NCI-H748 treated with DMSO at 0.1 percent for 48 hours (cell line): ENCODE measurements around the gene SP100.
"Not testable (repeated sequence)": the region's sequence is repeated elsewhere in the genome, so short reads cannot be mapped to it uniquely, and the experiment has no call there.

Source experiments
- DNase-seq: peaks from one replicate; lab custom pipeline; 2025; lab: John Stamatoyannopoulos, UW

The SP100 gene

GRCh38 chr2:230416061-230416721 is at the start of gene SP100:
Gene SP100 (plus strand): TSS chr2:230416201. CDS start chr2:230416297, 96 bp downstream.
- DNase-seq: no peak

GRCh38 chr2:230382108-230382507 is 33.9 kb upstream of the SP100 start:
- no peak for DNase-seq

GRCh38 chr2:230383453-230383852 is 32.5 kb upstream of the SP100 start:
- no peak for DNase-seq

- no peak for DNase-seq
Measured at GRCh38 chr2:230384986-230385385, 31.0 kb upstream of the SP100 start.

GRCh38 chr2:230394301-230394700 is 21.7 kb upstream of the SP100 start:
- no peak for DNase-seq

GRCh38 chr2:230398698-230399097 is 17.3 kb upstream of the SP100 start:
- not testable (repeated sequence) for DNase-seq

- DNase-seq: no peak
Measured at GRCh38 chr2:230400041-230400440, 16.0 kb upstream of the SP100 start.

GRCh38 chr2:230400454-230400853 is 15.5 kb upstream of the SP100 start:
- no peak for DNase-seq

GRCh38 chr2:230401026-230401425 is 15.0 kb upstream of the SP100 start:
- not testable (repeated sequence) for DNase-seq

- DNase-seq: no peak
Measured at GRCh38 chr2:230403746-230404145, 12.3 kb upstream of the SP100 start.

- no peak for DNase-seq
Measured at GRCh38 chr2:230405824-230406223, 10.2 kb upstream of the SP100 start.

GRCh38 chr2:230408244-230408842 is 7.7 kb upstream of the SP100 start:
- no peak for DNase-seq

- DNase-seq: not testable (repeated sequence)
Measured at GRCh38 chr2:230409316-230409715, 6.7 kb upstream of the SP100 start.

GRCh38 chr2:230410263-230410662 is 5.7 kb upstream of the SP100 start:
- no peak for DNase-seq

- no peak for DNase-seq
Measured at GRCh38 chr2:230410861-230411569, 5.0 kb upstream of the SP100 start.

- DNase-seq: peak; percentile 12
Measured at GRCh38 chr2:230411570-230412370, 4.2 kb upstream of the SP100 start.

GRCh38 chr2:230412371-230412711 is 3.7 kb upstream of the SP100 start:
- DNase-seq: no peak

- no peak for DNase-seq
Measured at GRCh38 chr2:230412846-230413245, 3.2 kb upstream of the SP100 start.

- DNase-seq: no peak
Measured at GRCh38 chr2:230413479-230413878, 2.5 kb upstream of the SP100 start.

- no peak for DNase-seq
Measured at GRCh38 chr2:230414302-230414701, 1.7 kb upstream of the SP100 start.

- DNase-seq: no peak
Measured at GRCh38 chr2:230417436-230417835, 1.4 kb downstream of the SP100 start.

GRCh38 chr2:230418341-230419016 is 2.5 kb downstream of the SP100 start:
- DNase-seq: no peak
